ENCODE results near the gene AQP7.

- TF ChIP-seq POLR2A (IDR thresholded peaks at IDR 0.05; ENCODE audit: low read length) (no peak), GATA1 (IDR thresholded peaks at IDR 0.05; ENCODE audit: low read depth, low read length) (no peak)
Observed at GRCh38 chr9:33372900-33373299, 29.5 kb downstream of the AQP7 start.

All from erythroblast (primary cell).